H1 (cell line): ENCODE results near the gene NR1H2. TPM values are rescaled to one million over a fixed set of nuclear protein-coding genes. Genes with fewer than 3 reads are reported as not detected.

Experiments used
- CTCF ChIA-PET: fragments of 300-600 bp; sonication (Branson Sonifier 250); formaldehyde crosslinking; loops from one replicate; lab custom pipeline; 2021; ENCODE audit not compliant: partially characterized antibody; lab: Charles Lee
- POLR2A ChIA-PET: fragments of 300-600 bp; sonication (Branson Sonifier 250); formaldehyde crosslinking; loops from one replicate; lab custom pipeline; 2021; ENCODE audit warnings: inconsistent platforms; ENCODE audit not compliant: partially characterized antibody; lab: Charles Lee
- DNase-seq, 2 experiments: peaks; one replicate each; pipeline versions ENCODE4 v3.0.0 to v3.0.0-alpha.2; 2010 to 2022; ENCODE audit warnings: low spot score in 2 of 2, low read depth in 1 of 2, mixed read lengths in 1 of 2
- FAIRE-seq: peaks from 2 replicates; lab custom pipeline; 2011; peaks lifted over from hg19 to GRCh38; lab: Jason Lieb, UNC
- H2AFZ ChIP-seq: 2 replicates; pipeline ENCODE4 v1.8.1; 2012; ENCODE audit warnings: low read length, inconsistent platforms
- H2AK5ac ChIP-seq: 2 replicates; pipeline ENCODE4 v1.6.1; 2013; ENCODE audit warnings: low read depth, low read length
- H2BK120ac ChIP-seq: replicated peaks from 2 replicates; pipeline ENCODE3; 2013; ENCODE audit warnings: low read depth, low read length, inconsistent platforms
- H2BK12ac ChIP-seq: 2 replicates; pipeline ENCODE4 v1.6.1; 2013; ENCODE audit warnings: low read depth, low read length
- H2BK15ac ChIP-seq: 2 replicates; pipeline ENCODE4 v1.6.1; 2013; ENCODE audit warnings: low read length
- H2BK20ac ChIP-seq: 2 replicates; pipeline ENCODE4 v1.6.1; 2013; ENCODE audit warnings: low read length
- H2BK5ac ChIP-seq: 2 replicates; pipeline ENCODE4 v1.6.1; 2013; ENCODE audit warnings: low read depth, low read length
- H3K14ac ChIP-seq: 2 replicates; pipeline ENCODE4 v1.6.1; 2013; ENCODE audit warnings: inconsistent platforms; ENCODE audit not compliant: insufficient read length
- H3K18ac ChIP-seq: 2 replicates; pipeline ENCODE4 v1.6.1; 2013; ENCODE audit warnings: low read length; ENCODE audit errors: extremely low read depth
- H3K23ac ChIP-seq: 2 replicates; pipeline ENCODE4 v1.6.1; 2013; ENCODE audit warnings: inconsistent platforms; ENCODE audit not compliant: insufficient read length
- H3K23me2 ChIP-seq: 2 replicates; pipeline ENCODE4 v1.6.1; 2013; ENCODE audit warnings: low read depth, low read length
- H3K27ac ChIP-seq: 2 replicates; pipeline ENCODE4 v1.6.1; 2011; ENCODE audit warnings: low read depth, low read length, inconsistent platforms
- H3K27me3 ChIP-seq, 4 experiments: replicated peaks in 1 of 4; 1 replicate in 1 of 4; 2 replicates in 3 of 4; pipeline versions ENCODE4 v1.6.1 to v1.8.1; 2011 to 2013; ENCODE audit warnings: low read length in 3 of 4, mild to moderate bottlenecking in 3 of 4, inconsistent platforms in 2 of 4, mixed read lengths in 2 of 4, moderate library complexity in 1 of 4; ENCODE audit not compliant: control insufficient read depth in 3 of 4, insufficient read depth in 3 of 4; ENCODE audit errors: extremely low read depth in 1 of 4
- H3K36me3 ChIP-seq, 4 experiments: 2 replicates each; pipeline versions ENCODE4 v1.6.1 to v1.8.1; 2011 to 2013; ENCODE audit warnings: mild to moderate bottlenecking in 4 of 4, low read length in 3 of 4, moderate library complexity in 2 of 4, control low read depth in 1 of 4, inconsistent platforms in 1 of 4; ENCODE audit not compliant: insufficient read depth in 4 of 4, control insufficient read depth in 2 of 4
- H3K4ac ChIP-seq: replicated peaks from 2 replicates; pipeline ENCODE3; 2013; ENCODE audit warnings: low read length, low read depth, mixed read lengths, inconsistent platforms; ENCODE audit not compliant: insufficient read length
- H3K4me1 ChIP-seq, 4 experiments: replicated peaks in 1 of 4; 1 replicate in 1 of 4; 2 replicates in 3 of 4; pipeline versions ENCODE4 v1.6.1 to v1.8.1; 2011 to 2013; ENCODE audit warnings: low read length in 3 of 4, inconsistent platforms in 2 of 4, mixed read lengths in 1 of 4; ENCODE audit not compliant: insufficient read depth in 4 of 4, control insufficient read depth in 3 of 4
- H3K4me2 ChIP-seq, 2 experiments: 2 replicates each; pipeline versions ENCODE4 v1.6.1 to v1.8.1; 2011 to 2013; ENCODE audit warnings: low read depth in 2 of 2, low read length in 2 of 2, control low read depth in 1 of 2, inconsistent platforms in 1 of 2, mild to moderate bottlenecking in 1 of 2; ENCODE audit not compliant: insufficient read depth in 1 of 2
- H3K4me3 ChIP-seq, 4 experiments: fragments of 200-600, 300-600 bp in 1 of 4; sonication (generic), shearing (Covaris generic), sonication (Bioruptor Twin) in 1 of 4; 2 replicates each; pipeline versions ENCODE4 v1.5.1 to v1.8.1; 2011 to 2016; ENCODE audit warnings: low read length in 4 of 4, low read depth in 3 of 4, control low read depth in 2 of 4, inconsistent platforms in 2 of 4, mild to moderate bottlenecking in 2 of 4, mixed read lengths in 1 of 4, moderate library complexity in 1 of 4; ENCODE audit not compliant: insufficient read depth in 2 of 4; ENCODE audit errors: extremely low read depth in 1 of 4
- H3K56ac ChIP-seq: replicated peaks from 2 replicates; pipeline ENCODE3; 2013; ENCODE audit warnings: low read depth, mild to moderate bottlenecking, mixed read lengths, low read length, inconsistent platforms; ENCODE audit not compliant: insufficient read length
- H3K79me1 ChIP-seq: 2 replicates; pipeline ENCODE4 v1.6.1; 2013; ENCODE audit warnings: low read depth, low read length, control low read depth
- H3K79me2 ChIP-seq, 2 experiments: 2 replicates each; pipeline versions ENCODE4 v1.6.1 to v1.8.1; 2012 to 2013; ENCODE audit warnings: low read length in 2 of 2, mild to moderate bottlenecking in 2 of 2, inconsistent platforms in 1 of 2; ENCODE audit not compliant: insufficient read depth in 2 of 2, control insufficient read depth in 1 of 2
- H3K9ac ChIP-seq, 4 experiments: replicated peaks in 1 of 4; 1 replicate in 1 of 4; 2 replicates in 3 of 4; pipeline versions ENCODE4 v1.6.1 to v1.8.1; 2011 to 2013; ENCODE audit warnings: low read depth in 3 of 4, low read length in 3 of 4, control low read depth in 2 of 4, mild to moderate bottlenecking in 2 of 4, moderate library complexity in 2 of 4, inconsistent platforms in 1 of 4; ENCODE audit errors: extremely low read depth in 1 of 4
- H3K9me3 ChIP-seq, 2 experiments: 2 replicates each; pipeline versions ENCODE4 v1.6.1 to v1.8.1; 2012 to 2013; ENCODE audit warnings: mild to moderate bottlenecking in 2 of 2, moderate library complexity in 2 of 2, control low read depth in 1 of 2, inconsistent platforms in 1 of 2, low read depth in 1 of 2, low read length in 1 of 2, mixed read lengths in 1 of 2; ENCODE audit not compliant: insufficient read depth in 2 of 2
- H4K20me1 ChIP-seq, 2 experiments: replicated peaks in 1 of 2; 2 replicates each; pipeline versions ENCODE3 to v1.8.1; 2011 to 2013; ENCODE audit warnings: inconsistent platforms in 2 of 2, low read length in 2 of 2, mild to moderate bottlenecking in 1 of 2; ENCODE audit not compliant: insufficient read depth in 2 of 2, control insufficient read depth in 1 of 2
- H4K5ac ChIP-seq: 2 replicates; pipeline ENCODE4 v1.6.1; 2013; ENCODE audit warnings: low read length, low read depth, mixed read lengths, inconsistent platforms; ENCODE audit not compliant: insufficient read length
- H4K8ac ChIP-seq: 2 replicates; pipeline ENCODE4 v1.8.0; 2013; ENCODE audit warnings: mild to moderate bottlenecking, moderate library complexity, low read length, inconsistent platforms; ENCODE audit not compliant: insufficient read depth; ENCODE audit errors: extremely low read depth
- H4K91ac ChIP-seq: replicated peaks from 2 replicates; pipeline ENCODE3; 2013; ENCODE audit warnings: low read length, mixed read lengths, inconsistent platforms; ENCODE audit not compliant: insufficient read length
- CHD2 ChIP-seq: IDR thresholded peaks from 2 replicates; pipeline ENCODE4 v1.6.1; 2012; ENCODE audit warnings: low read length, improper control_type of control experiment
- MAFK ChIP-seq: IDR thresholded peaks from 2 replicates; pipeline ENCODE4 v1.6.1; 2012; ENCODE audit warnings: low read depth, mild to moderate bottlenecking, improper control_type of control experiment, low read length
- WGBS, 2 experiments: shearing (Covaris generic) in 1 of 2; methylation state at CpG; one replicate each; pipeline versions ENCODE4 v1.1.6 to v1.1.7; 2013 to 2015; ENCODE audit warnings: low lambda C conversion rate in 2 of 2, mixed read lengths in 2 of 2, inconsistent platforms in 1 of 2, low coverage in 1 of 2, missing lambda C conversion rate in 1 of 2; ENCODE audit not compliant: insufficient replicate concordance in 2 of 2, insufficient coverage in 1 of 2, insufficient read length in 1 of 2; ENCODE audit errors: extremely low coverage in 1 of 2, missing lambda C conversion rate in 1 of 2; 5-methylcytosine and 5-hydroxymethylcytosine counted together
- polyA plus RNA-seq, 7 experiments: library from polyadenylated mRNA; depleted of rRNA in 3 of 7; stranded (reverse) in 5 of 7; unstranded in 2 of 7; fragments of >200 nt in 5 of 7; fragments of 200-250 nt in 2 of 7; gene quantifications; 1 replicate in 5 of 7; 2 replicates in 1 of 7; 4 replicates in 1 of 7; pipeline versions ENCODE4 v1.2.1 to v1.2.3, GENCODE V29; 2011 to 2013; ENCODE audit warnings: missing spikeins in 2 of 7, mixed read lengths in 2 of 7
- total RNA-seq: library from RNA; stranded (reverse); fragmentation: NEBNext Ultra II Directional; extraction: Animal tissue kit (Norgen Biotek cat#: 25700); gene quantifications from 2 replicates; pipeline ENCODE4 v1.2.1, GENCODE V29; 2021

NR1H2 gene
- total and polyA plus RNA-seq, 2 of the 8 experiments (the other 6 are each of a cell fraction or from before 2014, with no cell fraction given), result 40.3 to 47.5 TPM

- H3K79me2 ChIP-seq, result no peaks in the 10 kb centered on the region
- no peak overlapping the region for H4K5ac ChIP-seq
- H3K23me2 ChIP-seq, result no peaks in the 10 kb centered on the region
- H4K20me1 ChIP-seq, result peaks cover 0 to 5% of the 10 kb centered on the region in 2 experiments
- H3K36me3 ChIP-seq, result peaks cover 16 to 43% (median 27%) of the 10 kb centered on the region in 4 experiments; a peak in 7 of 8 replicates
- no peak for TF ChIP-seq MAFK
- no peak for TF ChIP-seq CHD2
- no peak overlapping the region for H3K4ac ChIP-seq
- no peak overlapping the region for H3K18ac ChIP-seq
- no peak overlapping the region for H3K9ac ChIP-seq
- H3K27ac ChIP-seq, result no peak overlapping the region
- ChIA-PET CTCF (interaction anchor here (0.5 to 1.8 kb wide), 7 partner anchors 12 to 590 kb away, joined by 3 to 7 read pairs (median 4); partner anchors contain the start of gene NR1H2), POLR2A (interaction anchor here (0.8 to 2.1 kb wide), 5 partner anchors 9 to 25 kb away, joined by 3 to 9 read pairs (median 3); partner anchors contain the start of gene POLD1)
- no peak overlapping the region for H2BK15ac ChIP-seq
- H3K9me3 ChIP-seq, result no peaks in the 10 kb centered on the region
- H3K14ac ChIP-seq, result no peak overlapping the region
- no peak overlapping the region for H3K56ac ChIP-seq
- no peak overlapping the region for H2BK120ac ChIP-seq
- no peaks in the 10 kb centered on the region for H3K79me1 ChIP-seq
- WGBS, 2 experiments, result 88% methylated on average over 16 of the region's 17 CpGs; no CpG with 5 or more reads in 1 of the 2 experiments
- H3K27me3 ChIP-seq, result no peaks in the 10 kb centered on the region
- H3K23ac ChIP-seq, result no peak overlapping the region
- no peak overlapping the region for H3K4me2 ChIP-seq
- H2AK5ac ChIP-seq, result no peak overlapping the region
- FAIRE-seq (no peak), DNase-seq (no peak)
- no peak overlapping the region for H4K91ac ChIP-seq
- H2AFZ ChIP-seq, result no peak overlapping the region
- H4K8ac ChIP-seq, result no peak overlapping the region
- no peaks in the 10 kb centered on the region for H3K4me1 ChIP-seq
- no peak overlapping the region for H2BK5ac ChIP-seq
- no peak overlapping the region for H2BK12ac ChIP-seq
- H3K4me3 ChIP-seq, result no peak overlapping the region
- no peak overlapping the region for H2BK20ac ChIP-seq
These were observed 33.1 kb downstream of the NR1H2 start for GRCh38 chr19:50409347-50409746.
